ENCODE data around the gene OR8D1. TPM values are rescaled to one million over a fixed set of nuclear protein-coding genes. Genes with fewer than 3 reads are reported as not detected.

The OR8D1 gene
- not detected in 5 replicates for total RNA-seq (2022; extraction: Qiagen RNA extraction; ENCODE audit: low read depth)

GRCh38 chr11:124313849-124314248, at the start of gene OR8D1:
OR8D1 (minus strand) TSS chr11:124313949; CDS start chr11:124310766, 3,183 bp downstream.

GRCh38 chr11:124320097-124320496, 6.3 kb upstream of the OR8D1 start, which contains the start of gene OR8D2:
OR8D2 (minus strand) TSS chr11:124320197; CDS start chr11:124320197, 0 bp downstream.

GRCh38 chr11:124256076-124256475, 57.7 kb downstream of the OR8D1 start, which contains the start of gene OR8G5:
OR8G5 (plus strand) TSS chr11:124256376; CDS start chr11:124264932, 8,556 bp downstream.

Other genes starting within 250 kb of the OR8D1 start
- 0.22 to 0.37 TPM (median 0.30 TPM) in 5 replicates for gene VWA5A, start 198.5 kb downstream of the OR8D1 start, total RNA-seq (2022; extraction: Qiagen RNA extraction; ENCODE audit: low read depth)
- gene OR10D3, start 130.6 kb downstream of the OR8D1 start, total RNA-seq (2022; extraction: Qiagen RNA extraction; ENCODE audit: low read depth) = not detected in 5 replicates
- gene OR8G1, start 72.9 kb downstream of the OR8D1 start, total RNA-seq (2022; extraction: Qiagen RNA extraction; ENCODE audit: low read depth) = not detected in 5 replicates
- not detected in 5 replicates for gene OR8G5, start 57.6 kb downstream of the OR8D1 start, total RNA-seq (2022; extraction: Qiagen RNA extraction; ENCODE audit: low read depth)
- gene OR8D2, start 6.2 kb upstream of the OR8D1 start, total RNA-seq (2022; extraction: Qiagen RNA extraction; ENCODE audit: low read depth) = not detected in 5 replicates
- gene OR8B2, start 70.5 kb upstream of the OR8D1 start, total RNA-seq (2022; extraction: Qiagen RNA extraction; ENCODE audit: low read depth) = not detected in 5 replicates
- not detected in 5 replicates for gene OR8B3, start 85.1 kb upstream of the OR8D1 start, total RNA-seq (2022; extraction: Qiagen RNA extraction; ENCODE audit: low read depth)
- gene OR8B4, start 110.9 kb upstream of the OR8D1 start, total RNA-seq (2022; extraction: Qiagen RNA extraction; ENCODE audit: low read depth) = not detected in 5 replicates
- gene OR8B8, start 131.7 kb upstream of the OR8D1 start, total RNA-seq (2022; extraction: Qiagen RNA extraction; ENCODE audit: low read depth) = not detected in 5 replicates
- not detected in 5 replicates for gene OR8B12, start 229.7 kb upstream of the OR8D1 start, total RNA-seq (2022; extraction: Qiagen RNA extraction; ENCODE audit: low read depth)

Data from A549 treated with CpdA at 1 μM for 4 hours (cell line).